Measurements from ENCODE around the gene EGFR.

EGFR gene

GRCh38 chr7:55018361-55019190 is at the start of gene EGFR:
EGFR (plus strand) TSS chr7:55019017; CDS start chr7:55019278, 261 bp downstream.
- in situ Hi-C loops (cut with MboI; ENCODE audit: low pct_unique_long_range_greater_than_20kb, low sequenced_read_pairs, unreplicated experiment), result no loop called here
- no peak for DNase-seq (ENCODE audit: low spot score)
- TF ChIP-seq, protein P1, sequence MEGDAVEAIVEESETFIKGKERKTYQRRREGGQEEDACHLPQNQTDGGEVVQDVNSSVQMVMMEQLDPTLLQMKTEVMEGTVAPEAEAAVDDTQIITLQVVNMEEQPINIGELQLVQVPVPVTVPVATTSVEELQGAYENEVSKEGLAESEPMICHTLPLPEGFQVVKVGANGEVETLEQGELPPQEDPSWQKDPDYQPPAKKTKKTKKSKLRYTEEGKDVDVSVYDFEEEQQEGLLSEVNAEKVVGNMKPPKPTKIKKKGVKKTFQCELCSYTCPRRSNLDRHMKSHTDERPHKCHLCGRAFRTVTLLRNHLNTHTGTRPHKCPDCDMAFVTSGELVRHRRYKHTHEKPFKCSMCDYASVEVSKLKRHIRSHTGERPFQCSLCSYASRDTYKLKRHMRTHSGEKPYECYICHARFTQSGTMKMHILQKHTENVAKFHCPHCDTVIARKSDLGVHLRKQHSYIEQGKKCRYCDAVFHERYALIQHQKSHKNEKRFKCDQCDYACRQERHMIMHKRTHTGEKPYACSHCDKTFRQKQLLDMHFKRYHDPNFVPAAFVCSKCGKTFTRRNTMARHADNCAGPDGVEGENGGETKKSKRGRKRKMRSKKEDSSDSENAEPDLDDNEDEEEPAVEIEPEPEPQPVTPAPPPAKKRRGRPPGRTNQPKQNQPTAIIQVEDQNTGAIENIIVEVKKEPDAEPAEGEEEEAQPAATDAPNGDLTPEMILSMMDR (IDR thresholded peaks at IDR 0.05; ENCODE audit: extremely low read depth, insufficient read depth, missing control alignments), result no peak

- TF ChIP-seq, protein P1 (IDR thresholded peaks at IDR 0.05; ENCODE audit: extremely low read depth, insufficient read depth, missing control alignments), result no peak
- DNase-seq (ENCODE audit: low spot score), result no peak
- in situ Hi-C loops (cut with MboI; ENCODE audit: low pct_unique_long_range_greater_than_20kb, low sequenced_read_pairs, unreplicated experiment), result no loop called here
Observed at GRCh38 chr7:54969208-54969967, 49.4 kb upstream of the EGFR start.

DNA sequence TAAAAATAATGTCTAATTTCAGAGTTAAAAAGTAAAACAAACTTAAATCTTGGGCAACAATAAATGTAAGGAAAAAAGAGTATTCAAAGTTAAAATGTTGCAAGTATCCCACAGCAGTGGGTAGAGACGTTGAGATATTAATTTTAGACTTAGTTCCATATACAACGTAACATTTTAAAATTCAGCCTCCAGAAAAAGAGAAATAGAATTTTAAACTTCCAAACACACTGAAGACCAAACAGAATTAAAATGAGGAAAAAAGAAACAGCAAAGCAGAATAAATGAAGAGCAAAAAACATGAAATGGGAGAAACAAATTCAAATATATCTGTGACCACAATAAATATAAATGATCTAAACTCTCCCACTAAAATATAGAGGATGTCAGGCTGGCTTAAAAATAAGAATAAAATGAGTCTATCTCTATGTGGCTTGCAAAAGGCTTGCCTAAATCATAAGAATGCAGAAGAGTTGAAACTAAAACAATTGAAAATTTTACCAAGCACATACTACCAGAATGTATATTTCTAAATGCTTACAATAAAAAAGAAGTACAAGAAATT is 46.0 kb upstream of the EGFR start:
- in situ Hi-C loops (cut with MboI; ENCODE audit: low pct_unique_long_range_greater_than_20kb, low sequenced_read_pairs, unreplicated experiment), result no loop called here
- no peak for DNase-seq (ENCODE audit: low spot score)
- TF ChIP-seq, protein P1 (IDR thresholded peaks at IDR 0.05; ENCODE audit: extremely low read depth, insufficient read depth, missing control alignments), result no peak

DNA sequence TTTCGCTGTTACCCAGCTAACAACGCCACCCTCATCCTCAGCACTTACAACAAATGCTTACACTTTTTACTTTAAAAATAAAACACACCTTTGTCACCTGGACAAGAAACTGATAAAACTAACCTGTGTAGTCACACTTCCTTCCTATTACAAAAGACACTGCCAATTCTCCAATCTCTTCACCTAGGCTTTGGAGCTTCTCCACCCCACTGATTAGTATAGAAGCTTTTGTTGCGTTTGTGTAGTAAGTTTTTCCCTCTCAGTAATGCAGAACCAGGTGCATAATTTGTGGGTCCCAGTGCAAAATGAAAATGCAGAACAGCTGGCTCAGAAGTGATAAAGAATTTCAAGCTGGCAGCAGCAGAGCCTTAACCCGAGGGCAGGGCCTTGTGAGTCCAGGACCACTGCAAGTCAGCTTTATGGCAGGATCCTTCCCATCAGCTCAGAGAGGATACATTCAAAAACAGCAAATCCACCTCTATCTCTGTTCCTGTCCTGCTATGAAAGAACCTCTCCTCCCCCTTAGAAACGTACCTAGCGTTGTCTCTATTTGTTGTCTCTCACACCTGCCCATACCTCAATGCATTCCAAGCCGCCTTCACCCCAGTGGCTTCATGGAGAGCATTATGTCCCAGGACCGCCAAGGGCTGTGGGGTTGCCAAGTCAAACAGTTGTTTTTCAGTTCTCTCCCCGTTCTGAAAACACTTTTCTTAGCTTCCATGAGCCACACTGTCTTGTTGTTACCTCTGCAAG is 40.3 kb upstream of the EGFR start:
- DNase-seq (ENCODE audit: low spot score), result no peak
- in situ Hi-C loops (cut with MboI; ENCODE audit: low pct_unique_long_range_greater_than_20kb, low sequenced_read_pairs, unreplicated experiment), result no loop called here

DNA sequence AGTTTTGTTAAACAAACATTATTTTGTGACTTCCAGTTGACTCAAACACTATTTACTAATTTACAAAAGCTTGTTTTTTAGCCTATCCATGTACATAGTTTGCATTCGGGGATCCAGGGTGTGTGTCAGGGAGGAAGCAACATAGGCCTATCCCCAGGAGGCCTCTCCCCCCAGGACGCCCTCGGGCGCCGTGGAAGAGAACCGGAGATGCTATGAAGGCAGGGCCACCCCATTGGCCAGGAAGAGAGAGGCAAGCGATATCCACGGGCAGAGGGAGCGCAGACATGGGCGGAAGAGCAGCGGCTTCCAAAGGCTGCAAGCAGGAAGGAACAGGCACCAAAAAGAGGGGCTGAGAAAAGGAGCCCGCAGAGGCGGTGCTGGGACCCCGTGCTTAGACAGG is 38.3 kb upstream of the EGFR start:
- in situ Hi-C loops (cut with MboI; ENCODE audit: low pct_unique_long_range_greater_than_20kb, low sequenced_read_pairs, unreplicated experiment), result no loop called here
- TF ChIP-seq, protein P1 (IDR thresholded peaks at IDR 0.05; ENCODE audit: extremely low read depth, insufficient read depth, missing control alignments), result no peak
- DNase-seq (ENCODE audit: low spot score), result no peak

More for the DNA sequence above, 40.3 kb upstream of the EGFR start:
- TF ChIP-seq, protein P1 (IDR thresholded peaks at IDR 0.05; ENCODE audit: extremely low read depth, insufficient read depth, missing control alignments), result no peak

GRCh38 chr7:54981913-54982312 is 36.9 kb upstream of the EGFR start:
- TF ChIP-seq, protein P1 (IDR thresholded peaks at IDR 0.05; ENCODE audit: extremely low read depth, insufficient read depth, missing control alignments), result no peak
- DNase-seq (ENCODE audit: low spot score), result no peak
- in situ Hi-C loops (cut with MboI; ENCODE audit: low pct_unique_long_range_greater_than_20kb, low sequenced_read_pairs, unreplicated experiment), result no loop called here
